IMR-90 (cell line): ENCODE results near the gene TP53BP2. TPM values are rescaled to one million over a fixed set of nuclear protein-coding genes. Genes with fewer than 3 reads are reported as not detected.

Experiments used
- ATAC-seq: fragments of 200-7000 bp; cut with Tn5 transposase; 2 replicates; pipeline ENCODE4 v1.9.1; 2020; ENCODE audit warnings: low read depth, mild to moderate bottlenecking, moderate library complexity
- BruUV-seq: library from RNA; stranded (reverse); fragments of 400-500 nt; replicated peaks from 2 replicates; lab custom pipeline; 2021; lab: Mats Ljungman, UMichigan
- CTCF ChIA-PET: fragments of 300-600 bp; formaldehyde crosslinking; extraction: SDS; loops from one replicate; lab custom pipeline; 2021; ENCODE audit warnings: antibody characterized with exemption; lab: Yijun Ruan, JAX
- POLR2A ChIA-PET: fragments of 300-600 bp; sonication (Branson Sonifier 250); formaldehyde crosslinking; loops from one replicate; lab custom pipeline; 2022; ENCODE audit warnings: antibody characterized with exemption; ENCODE audit not compliant: unreplicated experiment; lab: Charles Lee
- DNase-seq: peaks from one replicate; pipeline ENCODE4 v3.0.0; 2013
- H2AFZ ChIP-seq: replicated peaks from 2 replicates; pipeline ENCODE3; 2013; ENCODE audit warnings: low read length, mild to moderate bottlenecking; ENCODE audit not compliant: poor library complexity
- H2AK5ac ChIP-seq: 2 replicates; pipeline ENCODE4 v1.6.1; 2013; ENCODE audit warnings: low read depth, low read length, inconsistent platforms
- H2AK9ac ChIP-seq: replicated peaks from 2 replicates; pipeline ENCODE3; 2013; ENCODE audit warnings: mild to moderate bottlenecking, low read depth, low read length, moderate library complexity; ENCODE audit not compliant: poor library complexity
- H2BK120ac ChIP-seq: 2 replicates; pipeline ENCODE4 v1.6.1; 2013; ENCODE audit warnings: low read depth, low read length, inconsistent platforms
- H2BK15ac ChIP-seq: 3 replicates; pipeline ENCODE4 v1.6.1; 2013; ENCODE audit warnings: low read depth, low read length, inconsistent platforms
- H2BK20ac ChIP-seq: 2 replicates; pipeline ENCODE4 v1.6.1; 2013; ENCODE audit warnings: low read depth, mild to moderate bottlenecking, inconsistent platforms, low read length, moderate library complexity
- H2BK5ac ChIP-seq: 2 replicates; pipeline ENCODE4 v1.6.1; 2013; ENCODE audit warnings: mild to moderate bottlenecking, low read depth, low read length, inconsistent platforms; ENCODE audit not compliant: poor library complexity, severe bottlenecking
- H3K14ac ChIP-seq: replicated peaks from 2 replicates; pipeline ENCODE4 v1.6.1; 2013; ENCODE audit warnings: low read depth, low read length, inconsistent platforms
- H3K18ac ChIP-seq: 2 replicates; pipeline ENCODE4 v1.6.1; 2013; ENCODE audit warnings: low read depth, low read length, control low read depth
- H3K23ac ChIP-seq: 2 replicates; pipeline ENCODE4 v1.6.1; 2013; ENCODE audit warnings: low read depth, low read length, inconsistent platforms
- H3K27ac ChIP-seq: 2 replicates; pipeline ENCODE4 v1.5.1; 2013; ENCODE audit warnings: mild to moderate bottlenecking, control low read depth, low read length; ENCODE audit not compliant: insufficient read depth
- H3K27me3 ChIP-seq: 2 replicates; pipeline ENCODE4 v1.6.1; 2013; ENCODE audit warnings: low read length; ENCODE audit not compliant: control insufficient read depth, insufficient read depth
- H3K36me3 ChIP-seq: 2 replicates; pipeline ENCODE4 v1.6.1; 2013; ENCODE audit warnings: low read length, mixed read lengths; ENCODE audit not compliant: control insufficient read depth, insufficient read depth
- H3K4ac ChIP-seq: 2 replicates; pipeline ENCODE4 v1.6.1; 2013; ENCODE audit warnings: low read depth, low read length, inconsistent platforms
- H3K4me1 ChIP-seq: 2 replicates; pipeline ENCODE4 v1.6.1; 2013; ENCODE audit warnings: low read length, mixed read lengths; ENCODE audit not compliant: control insufficient read depth, insufficient read depth
- H3K4me2 ChIP-seq: 2 replicates; pipeline ENCODE4 v1.6.1; 2013; ENCODE audit warnings: low read depth, mild to moderate bottlenecking, control low read depth, low read length, moderate library complexity
- H3K4me3 ChIP-seq: 2 replicates; pipeline ENCODE4 v1.5.1; 2013; ENCODE audit warnings: low read depth, mild to moderate bottlenecking, control low read depth, low read length, moderate library complexity; ENCODE audit not compliant: insufficient read depth
- H3K56ac ChIP-seq: 2 replicates; pipeline ENCODE4 v1.6.1; 2013; ENCODE audit warnings: low read length, inconsistent platforms; ENCODE audit not compliant: insufficient read depth; ENCODE audit errors: extremely low read depth
- H3K79me1 ChIP-seq, 2 experiments: 2 replicates each; pipeline ENCODE4 v1.6.1; 2013; ENCODE audit warnings: low read length in 2 of 2, inconsistent platforms in 1 of 2, low read depth in 1 of 2
- H3K9ac ChIP-seq: 2 replicates; pipeline ENCODE4 v1.6.1; 2013; ENCODE audit warnings: low read depth, low read length, control low read depth
- H3K9me1 ChIP-seq: 2 replicates; pipeline ENCODE4 v1.6.1; 2013; ENCODE audit warnings: low read length, inconsistent platforms; ENCODE audit not compliant: insufficient read depth
- H3K9me3 ChIP-seq: 2 replicates; pipeline ENCODE4 v1.6.1; 2013; ENCODE audit warnings: low read length; ENCODE audit not compliant: control insufficient read depth, insufficient read depth
- H4K20me1 ChIP-seq: 2 replicates; pipeline ENCODE4 v1.6.1; 2013; ENCODE audit warnings: low read length, inconsistent platforms; ENCODE audit not compliant: insufficient read depth
- H4K5ac ChIP-seq: 2 replicates; pipeline ENCODE4 v1.6.1; 2013; ENCODE audit warnings: mild to moderate bottlenecking, low read depth, low read length, control low read depth
- H4K8ac ChIP-seq, 2 experiments: 2 replicates each; pipeline ENCODE4 v1.6.1; 2013; ENCODE audit warnings: low read depth in 2 of 2, low read length in 2 of 2, control low read depth in 1 of 2, inconsistent platforms in 1 of 2
- H4K91ac ChIP-seq: 2 replicates; pipeline ENCODE4 v1.6.1; 2013; ENCODE audit warnings: low read depth, low read length, inconsistent platforms; ENCODE audit not compliant: insufficient read depth
- CEBPB ChIP-seq: IDR thresholded peaks from 2 replicates; pipeline ENCODE4 v1.6.1; 2012; ENCODE audit warnings: low read depth, low read length, improper control_type of control experiment
- CHD1 ChIP-seq: IDR thresholded peaks from 2 replicates; pipeline ENCODE4 v1.6.1; 2012; ENCODE audit warnings: low read depth, low read length, improper control_type of control experiment
- FOS ChIP-seq: fragments of 150-350 bp; IDR thresholded peaks from 2 replicates; pipeline ENCODE4 v1.6.1; 2016; ENCODE audit warnings: low read depth, low read length
- MAFK ChIP-seq: IDR thresholded peaks from 2 replicates; pipeline ENCODE4 v1.6.1; 2012; ENCODE audit warnings: low read depth, low read length, improper control_type of control experiment
- MXI1 ChIP-seq: IDR thresholded peaks from 2 replicates; pipeline ENCODE4 v1.6.1; 2012; ENCODE audit warnings: low read depth, mild to moderate bottlenecking, low read length, moderate library complexity, borderline replicate concordance
- RCOR1 ChIP-seq: IDR thresholded peaks from 2 replicates; pipeline ENCODE4 v1.6.1; 2012; ENCODE audit warnings: mild to moderate bottlenecking, low read length, improper control_type of control experiment; ENCODE audit not compliant: insufficient replicate concordance
- RFX5 ChIP-seq: IDR thresholded peaks from 2 replicates; pipeline ENCODE4 v1.8.0; 2012; ENCODE audit warnings: low read depth, mild to moderate bottlenecking, low read length, moderate library complexity
- USF2 ChIP-seq: fragments of 150-350 bp; IDR thresholded peaks from 2 replicates; pipeline ENCODE4 v1.6.1; 2017; ENCODE audit warnings: mild to moderate bottlenecking, antibody characterized with exemption, low read length, low read depth
- WGBS, 2 experiments: methylation state at CpG; one replicate each; pipeline versions ENCODE4 v1.1.5 to v1.1.7; 2013; ENCODE audit warnings: missing lambda C conversion rate in 2 of 2; ENCODE audit not compliant: insufficient read length in 1 of 2; ENCODE audit errors: extremely low coverage in 2 of 2; 5-methylcytosine and 5-hydroxymethylcytosine counted together
- dilution Hi-C: fragments of 300-500 bp; cut with HindIII; formaldehyde crosslinking; loops from one replicate; pipeline ENCODE4 v1.14.3; 2018; ENCODE audit warnings: low sequenced_read_pairs; ENCODE audit not compliant: unreplicated experiment
- in situ Hi-C: fragments of 300-500 bp; cut with MboI; formaldehyde crosslinking; loops from 3 replicates; pipeline ENCODE4 v1.14.3; 2019; ENCODE audit warnings: low sequenced_read_pairs, inconsistent platforms, mixed read lengths
- intact Hi-C: fragments of 100-400 bp; cut with micrococcal nuclease; formaldehyde crosslinking; loops from 2 replicates; pipeline ENCODE4 v1.10.0; 2022
- polyA plus RNA-seq, 3 experiments: library from polyadenylated mRNA; depleted of rRNA; stranded (reverse); fragments of >200 nt; gene quantifications; 2 replicates each; pipeline ENCODE4 v1.2.3, GENCODE V29; 2012; ENCODE audit warnings: low replicate concordance in 1 of 3
- total RNA-seq: library from RNA; depleted of rRNA; stranded (reverse); fragments of >200 nt; gene quantifications from 2 replicates; pipeline ENCODE4 v1.2.3, GENCODE V29; 2012

TP53BP2 gene
- total and polyA plus RNA-seq, 2 of the 4 experiments (the other 2 are of a cell fraction), result 19.9 to 35.0 TPM

- Histone ChIP-seq H4K91ac (peak overlapping the region; percentile 45), H4K20me1 (peaks cover 73% of the 10 kb centered on the region), H3K79me1 (peaks cover 15 to 63% of the 10 kb centered on the region in 2 experiments; a peak in 3 of 4 replicates), H3K56ac (no peak overlapping the region), H3K18ac (peak overlapping the region; percentile 33; the same call in 1 of the 2 replicates), H3K4me2 (peak overlapping the region; percentile 41; the same call in 1 of the 2 replicates), H3K4me3 (no peak overlapping the region), H3K4me1 (peaks cover 31% of the 10 kb centered on the region), H3K9ac (no peak overlapping the region), H4K8ac (peak overlapping the region in 1 of 2 experiments; percentile 29; a peak in 2 of 4 replicates), H3K9me3 (no peaks in the 10 kb centered on the region), H3K36me3 (no peaks in the 10 kb centered on the region), H3K14ac (peak overlapping the region; percentile 25), H2AK9ac (no peak overlapping the region), H3K27me3 (no peaks in the 10 kb centered on the region), H3K9me1 (peaks cover 23% of the 10 kb centered on the region), H3K27ac (peak overlapping the region; percentile 27; the same call in 1 of the 2 replicates), H2BK5ac (peak overlapping the region; percentile 96), H2BK15ac (0 out of 3 replicates have a peak overlapping the region, but pooled peaks have one; percentile 13), H3K23ac (peak overlapping the region; percentile 25; the same call in 1 of the 2 replicates), H2BK20ac (no peak overlapping the region), H3K4ac (no peak overlapping the region; the same call in 1 of the 2 replicates), H2AFZ (no peak overlapping the region), H2BK120ac (peak overlapping the region; percentile 5; the same call in 1 of the 2 replicates), H4K5ac (peak overlapping the region; percentile 61; the same call in 1 of the 2 replicates), H2AK5ac (peak overlapping the region; percentile 48; the same call in 1 of the 2 replicates)
- BruUV-seq, result no TSS peak
- ChIA-PET CTCF (interaction anchor here (0.6 kb wide), 1 partner anchor 26 kb away, joined by 4 read pairs; no protein-coding TSS in a partner anchor), POLR2A (no interaction called here)
- dilution Hi-C loops (no loop called here), in situ Hi-C loops (no loop called here), intact Hi-C loops (no loop called here)
- TF ChIP-seq CHD1 (no peak), RCOR1 (no peak), FOS (no peak), USF2 (no peak), MAFK (no peak), CEBPB (no peak), RFX5 (no peak), MXI1 (no peak)
- no peak for DNase-seq
- ATAC-seq, result no peak
- WGBS, 2 experiments, result no CpG with 5 or more reads among the region's 2 CpGs
These were observed 10.0 kb downstream of the TP53BP2 start for GRCh38 chr1:223835754-223836153.
